MM.1S (cell line): ENCODE measurements around the gene GALM.
A peak's percentile ranks its signal among the peaks of the same experiment; 100 is the strongest.
"Not testable (repeated sequence)": the region's sequence is repeated elsewhere in the genome, so short reads cannot be mapped to it uniquely, and the experiment has no call there.

Experiments used
- DNase-seq: peaks from one replicate; pipeline ENCODE4 v3.0.0-alpha.2; 2015
- H2AFZ ChIP-seq: fragments of 300-600 bp; sonication (generic); 2 replicates; pipeline ENCODE4 v1.6.0; 2016; ENCODE audit warnings: antibody characterized with exemption, low read length
- H3F3A ChIP-seq: fragments of 300-600 bp; sonication (generic); 2 replicates; pipeline ENCODE4 v1.6.1; 2016; ENCODE audit warnings: mild to moderate bottlenecking, antibody characterized with exemption, low read length, moderate library complexity, mixed read lengths; ENCODE audit not compliant: insufficient read depth
- H3K27ac ChIP-seq: fragments of 300-600 bp; sonication (generic); 2 replicates; pipeline ENCODE4 v1.5.1; 2016; ENCODE audit warnings: mild to moderate bottlenecking, low read length
- H3K27me3 ChIP-seq: fragments of 300-600 bp; sonication (generic); replicated peaks from 2 replicates; pipeline ENCODE4 v1.6.0; 2016; ENCODE audit warnings: low read length; ENCODE audit not compliant: insufficient read depth
- H3K36me3 ChIP-seq: fragments of 300-600 bp; sonication (generic); replicated peaks from 2 replicates; pipeline ENCODE4 v1.6.1; 2016; ENCODE audit warnings: mild to moderate bottlenecking, low read length, mixed read lengths; ENCODE audit not compliant: insufficient read depth
- H3K4me1 ChIP-seq: fragments of 300-600 bp; sonication (generic); 2 replicates; pipeline ENCODE4 v1.6.1; 2016; ENCODE audit warnings: low read length, mixed read lengths
- H3K4me2 ChIP-seq: fragments of 300-600 bp; sonication (generic); 2 replicates; pipeline ENCODE4 v1.6.0; 2016; ENCODE audit warnings: low read depth, low read length
- H3K4me3 ChIP-seq: fragments of 300-600 bp; sonication (generic); 2 replicates; pipeline ENCODE4 v1.5.1; 2016; ENCODE audit warnings: low read length, mixed read lengths
- H3K79me2 ChIP-seq: fragments of 300-600 bp; sonication (generic); 2 replicates; pipeline ENCODE4 v1.6.1; 2016; ENCODE audit warnings: mixed run types, low read length, mixed read lengths
- H3K9ac ChIP-seq: fragments of 300-600 bp; sonication (generic); 2 replicates; pipeline ENCODE4 v1.6.1; 2016; ENCODE audit warnings: low read length, mixed read lengths
- H3K9me2 ChIP-seq: fragments of 300-600 bp; sonication (generic); replicated peaks from 2 replicates; pipeline ENCODE4 v1.6.1; 2016; ENCODE audit warnings: mild to moderate bottlenecking, low read length, mixed read lengths; ENCODE audit not compliant: insufficient read depth
- H3K9me3 ChIP-seq: fragments of 300-600 bp; sonication (generic); replicated peaks from 2 replicates; pipeline ENCODE4 v1.6.1; 2016; ENCODE audit warnings: mild to moderate bottlenecking, low read length, mixed read lengths; ENCODE audit not compliant: insufficient read depth
- H4K20me1 ChIP-seq: fragments of 300-600 bp; sonication (generic); 2 replicates; pipeline ENCODE4 v1.6.1; 2016; ENCODE audit warnings: mild to moderate bottlenecking, low read length, moderate library complexity, mixed read lengths; ENCODE audit not compliant: insufficient read depth
- EZH2 ChIP-seq: fragments of 300-600 bp; sonication (generic); optimal IDR thresholded peaks from 2 replicates; pipeline ENCODE3; 2017; ENCODE audit warnings: low read depth, mild to moderate bottlenecking, antibody characterized with exemption, low read length, mixed read lengths
- EZH2phosphoT487 ChIP-seq: fragments of 300-600 bp; sonication (generic); IDR thresholded peaks from 2 replicates; pipeline ENCODE4 v1.6.1; 2018; ENCODE audit warnings: antibody characterized with exemption, low read length
- TF ChIP-seq, protein P1 (sequence below): fragments of 300-600 bp; sonication (generic); IDR thresholded peaks from 2 replicates; pipeline ENCODE4 v1.5.1; 2016; ENCODE audit warnings: antibody characterized with exemption, low read length, mixed read lengths

Gene GALM

DNA sequence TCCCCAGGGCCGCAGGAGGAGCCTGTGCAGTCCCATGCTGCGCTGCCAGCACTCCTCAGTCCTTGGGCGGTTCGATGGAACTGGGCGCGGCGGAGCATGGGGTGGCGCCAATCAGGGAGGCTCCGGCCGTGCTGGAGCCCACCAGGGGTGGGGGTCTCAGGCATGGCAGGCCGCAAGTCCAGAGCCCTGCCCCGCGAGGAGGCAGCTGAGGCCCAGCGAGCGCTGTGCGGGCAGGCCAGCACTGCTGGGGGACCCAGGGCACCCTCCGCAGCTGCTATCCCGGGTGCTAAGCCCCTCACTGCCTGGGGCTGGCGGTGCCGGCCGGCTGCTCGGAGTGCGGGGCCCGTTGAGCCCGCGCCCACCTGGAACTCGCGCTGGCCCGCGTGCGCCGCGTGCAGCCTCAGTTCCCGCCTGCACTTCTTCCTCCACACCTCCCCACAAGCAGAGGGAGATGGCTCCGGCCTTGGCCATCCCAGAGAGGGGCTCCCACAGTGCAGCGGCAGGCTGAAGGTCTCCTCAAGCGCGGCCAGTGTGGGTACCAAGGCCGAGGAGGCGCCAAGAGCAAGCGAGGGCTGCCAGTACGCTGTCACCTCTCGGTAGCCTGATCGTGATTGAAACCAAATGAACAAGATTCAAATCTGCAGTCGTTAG lies 22.8 kb upstream of the GALM start:
- Histone ChIP-seq H4K20me1 (no peaks in the 10 kb centered on the region), H3K9ac (no peak overlapping the region), H3K27ac (no peak overlapping the region)

DNA sequence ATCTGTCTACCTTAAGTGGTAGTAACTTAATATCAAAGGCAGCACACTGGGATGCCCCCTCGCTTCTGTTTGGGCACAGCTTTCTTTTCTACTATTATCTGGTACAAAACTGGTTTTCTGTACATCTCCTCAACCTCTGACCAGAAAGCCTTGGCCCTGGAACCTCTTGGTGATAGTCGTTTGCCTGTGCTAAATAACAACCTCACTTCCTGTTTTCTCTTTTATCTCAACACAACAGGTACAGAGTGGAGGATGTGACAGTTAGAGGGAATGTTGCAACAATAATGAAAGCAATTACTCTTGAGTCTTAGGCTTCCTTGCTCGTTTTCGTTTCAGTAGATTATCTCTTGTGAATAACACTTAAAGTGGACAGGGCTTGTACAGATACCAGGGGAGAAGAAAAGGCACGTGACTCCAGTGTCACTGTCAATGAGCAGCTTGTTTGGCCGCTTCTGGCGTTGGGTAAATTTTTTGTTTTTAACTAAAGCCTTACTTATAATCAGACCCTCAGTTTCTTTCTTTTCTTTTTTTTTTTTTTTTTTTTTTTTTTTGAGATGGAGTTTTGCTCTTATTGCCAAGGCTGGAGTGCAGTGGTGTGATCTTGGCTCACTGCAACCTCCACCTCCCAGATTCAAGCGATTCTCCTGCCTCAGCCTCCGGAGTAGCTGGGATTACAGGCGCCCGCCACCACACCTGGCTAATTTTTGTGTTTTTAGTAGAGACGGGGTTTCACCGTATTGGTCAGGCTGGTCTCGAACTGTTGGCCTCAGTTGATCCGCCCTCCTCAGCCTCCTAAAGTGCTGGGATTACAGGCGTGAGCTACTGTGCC lies 22.0 kb upstream of the GALM start:
- H3K4me2 ChIP-seq, H3K27ac ChIP-seq, H3K9ac ChIP-seq, H3K79me2 ChIP-seq, H3K27me3 ChIP-seq, H3K9me3 ChIP-seq, H3K4me3 ChIP-seq, H3K9me2 ChIP-seq, H3F3A ChIP-seq, H4K20me1 ChIP-seq, H3K36me3 ChIP-seq: not testable (repeated sequence)
- 0 out of 2 replicates have a peak overlapping the region, but pooled peaks have one; percentile 21 for H2AFZ ChIP-seq
- peaks cover 15% of the 10 kb centered on the region for H3K4me1 ChIP-seq
- DNase-seq, result peak; percentile 40

More for the DNA sequence above, 22.8 kb upstream of the GALM start:
- H3K4me2 ChIP-seq, result no peak overlapping the region
- no peaks in the 10 kb centered on the region for H3K79me2 ChIP-seq
- no peaks in the 10 kb centered on the region for H3K9me2 ChIP-seq
- no peak overlapping the region for H3K4me3 ChIP-seq
- peaks cover 8% of the 10 kb centered on the region for H3K4me1 ChIP-seq
- no peaks in the 10 kb centered on the region for H3K27me3 ChIP-seq
- TF ChIP-seq EZH2phosphoT487, result no peak
- TF ChIP-seq, protein P1, sequence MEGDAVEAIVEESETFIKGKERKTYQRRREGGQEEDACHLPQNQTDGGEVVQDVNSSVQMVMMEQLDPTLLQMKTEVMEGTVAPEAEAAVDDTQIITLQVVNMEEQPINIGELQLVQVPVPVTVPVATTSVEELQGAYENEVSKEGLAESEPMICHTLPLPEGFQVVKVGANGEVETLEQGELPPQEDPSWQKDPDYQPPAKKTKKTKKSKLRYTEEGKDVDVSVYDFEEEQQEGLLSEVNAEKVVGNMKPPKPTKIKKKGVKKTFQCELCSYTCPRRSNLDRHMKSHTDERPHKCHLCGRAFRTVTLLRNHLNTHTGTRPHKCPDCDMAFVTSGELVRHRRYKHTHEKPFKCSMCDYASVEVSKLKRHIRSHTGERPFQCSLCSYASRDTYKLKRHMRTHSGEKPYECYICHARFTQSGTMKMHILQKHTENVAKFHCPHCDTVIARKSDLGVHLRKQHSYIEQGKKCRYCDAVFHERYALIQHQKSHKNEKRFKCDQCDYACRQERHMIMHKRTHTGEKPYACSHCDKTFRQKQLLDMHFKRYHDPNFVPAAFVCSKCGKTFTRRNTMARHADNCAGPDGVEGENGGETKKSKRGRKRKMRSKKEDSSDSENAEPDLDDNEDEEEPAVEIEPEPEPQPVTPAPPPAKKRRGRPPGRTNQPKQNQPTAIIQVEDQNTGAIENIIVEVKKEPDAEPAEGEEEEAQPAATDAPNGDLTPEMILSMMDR, result no peak
- no peak for TF ChIP-seq EZH2
- no peak for DNase-seq
- peaks cover 5% of the 10 kb centered on the region; the same call in 1 of the 2 replicates for H3F3A ChIP-seq
- no peak overlapping the region for H2AFZ ChIP-seq
- H3K36me3 ChIP-seq, result no peaks in the 10 kb centered on the region
- no peaks in the 10 kb centered on the region for H3K9me3 ChIP-seq

DNA sequence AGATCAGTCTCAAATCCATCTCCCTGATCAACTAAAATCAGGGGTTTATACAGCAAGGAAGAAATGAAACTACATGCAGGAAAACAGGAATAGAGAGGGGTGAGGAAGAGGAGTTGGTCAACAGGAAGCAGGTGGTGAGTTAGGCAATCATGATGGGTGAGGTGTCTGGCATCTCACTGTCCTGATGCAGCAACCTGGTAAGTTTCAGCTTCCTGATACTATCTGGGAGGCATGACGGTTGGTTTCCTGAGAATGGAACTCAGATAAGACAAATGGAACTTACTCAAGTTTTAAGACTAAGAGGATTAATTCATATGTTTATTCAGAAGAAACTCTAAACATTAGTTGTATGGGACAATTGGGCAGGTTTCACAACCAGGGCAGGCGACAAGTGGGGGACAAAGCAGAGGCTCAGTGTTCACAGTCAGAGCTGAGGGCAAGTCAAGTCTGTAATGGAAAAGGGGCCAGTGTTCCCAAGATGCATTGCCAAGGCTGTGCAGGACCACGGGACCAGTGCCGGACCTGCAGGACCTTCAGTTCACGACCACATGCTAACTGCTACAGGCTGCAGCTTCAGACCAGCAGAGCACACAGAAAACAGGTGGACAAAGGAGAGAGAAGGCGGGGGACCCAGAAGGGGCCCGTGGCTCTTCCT lies 17.7 kb upstream of the GALM start:
- H3K4me1 ChIP-seq, result peaks cover 26% of the 10 kb centered on the region
- H3K9me2 ChIP-seq, result no peaks in the 10 kb centered on the region
- peak overlapping the region; percentile 28; the same call in 1 of the 2 replicates for H3K27ac ChIP-seq
- no peak overlapping the region for H2AFZ ChIP-seq
- H3K4me3 ChIP-seq, result no peak overlapping the region
- no peaks in the 10 kb centered on the region for H3K79me2 ChIP-seq
- DNase-seq, result peak; percentile 56
- no peak overlapping the region for H3K4me2 ChIP-seq
- peaks cover 14% of the 10 kb centered on the region for H3F3A ChIP-seq
- no peak overlapping the region for H3K9ac ChIP-seq
- H3K9me3 ChIP-seq, result no peaks in the 10 kb centered on the region
- TF ChIP-seq EZH2 (no peak), EZH2phosphoT487 (no peak)
- TF ChIP-seq, protein P1, result no peak
- H3K27me3 ChIP-seq, result no peaks in the 10 kb centered on the region
- H4K20me1 ChIP-seq, result no peaks in the 10 kb centered on the region
- no peaks in the 10 kb centered on the region for H3K36me3 ChIP-seq
